ENCODE measurements around the gene CCL18.
"Not testable (repeated sequence)": the region's sequence is repeated elsewhere in the genome, so short reads cannot be mapped to it uniquely, and the experiment has no call there.

Gene CCL18

DNA sequence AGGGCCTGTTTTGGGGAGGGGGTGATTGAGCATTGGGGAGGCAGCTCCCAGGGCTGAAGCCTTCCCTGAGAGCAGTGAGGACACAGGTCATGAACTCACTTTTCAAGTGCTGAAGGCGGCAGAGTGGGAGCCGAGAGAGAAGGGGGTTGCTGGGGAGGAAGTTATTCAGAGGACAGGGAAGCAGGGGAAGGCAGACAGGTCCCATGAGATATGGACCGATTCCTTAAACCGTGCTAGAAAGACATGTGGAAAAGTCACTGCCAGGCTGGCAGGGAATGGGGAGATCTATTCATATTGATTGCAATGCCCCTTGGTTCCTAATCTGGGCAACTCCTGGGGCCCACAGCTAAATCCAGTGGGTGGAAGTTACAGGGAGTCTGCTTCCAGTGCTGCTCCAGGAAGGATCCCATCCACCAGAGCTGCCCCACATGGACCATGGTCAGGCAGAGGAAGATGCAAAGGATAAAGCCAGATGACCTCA, 40.7 kb downstream of the CCL18 start:
- DNase-seq, result no peak

- DNase-seq, result no peak
These were observed 41.9 kb downstream of the CCL18 start for GRCh38 chr17:36105781-36106492.

- DNase-seq, result no peak
These were observed 42.4 kb downstream of the CCL18 start for GRCh38 chr17:36106493-36106835.

- no peak for DNase-seq
These were observed 43.6 kb downstream of the CCL18 start for GRCh38 chr17:36107660-36108059.

- not testable (repeated sequence) for DNase-seq
These were observed 44.2 kb downstream of the CCL18 start for GRCh38 chr17:36108265-36108664.

- no peak for DNase-seq
These were observed 47.0 kb downstream of the CCL18 start for GRCh38 chr17:36111068-36111490.

- no peak for DNase-seq
These were observed 48.5 kb downstream of the CCL18 start for GRCh38 chr17:36112572-36112971.

DNA sequence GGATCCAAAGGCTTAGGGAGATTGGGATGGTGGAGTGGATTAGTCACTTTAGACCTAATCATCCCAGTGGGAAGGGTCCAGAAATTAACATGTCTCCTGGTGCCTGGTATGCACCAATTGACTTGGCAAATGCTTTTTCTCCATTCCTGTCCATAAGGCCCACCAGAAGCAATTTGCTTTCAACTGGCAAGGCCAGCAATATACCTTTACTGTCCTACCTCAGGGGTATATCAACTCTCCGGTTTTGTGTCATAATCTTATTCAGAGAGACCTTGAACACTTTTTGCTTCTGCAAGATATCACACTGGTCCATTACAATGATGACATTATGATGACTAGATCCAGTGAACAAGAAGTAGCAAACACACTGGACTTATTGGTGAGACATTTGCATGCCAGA, 49.1 kb downstream of the CCL18 start:
- DNase-seq, result not testable (repeated sequence)

DNA sequence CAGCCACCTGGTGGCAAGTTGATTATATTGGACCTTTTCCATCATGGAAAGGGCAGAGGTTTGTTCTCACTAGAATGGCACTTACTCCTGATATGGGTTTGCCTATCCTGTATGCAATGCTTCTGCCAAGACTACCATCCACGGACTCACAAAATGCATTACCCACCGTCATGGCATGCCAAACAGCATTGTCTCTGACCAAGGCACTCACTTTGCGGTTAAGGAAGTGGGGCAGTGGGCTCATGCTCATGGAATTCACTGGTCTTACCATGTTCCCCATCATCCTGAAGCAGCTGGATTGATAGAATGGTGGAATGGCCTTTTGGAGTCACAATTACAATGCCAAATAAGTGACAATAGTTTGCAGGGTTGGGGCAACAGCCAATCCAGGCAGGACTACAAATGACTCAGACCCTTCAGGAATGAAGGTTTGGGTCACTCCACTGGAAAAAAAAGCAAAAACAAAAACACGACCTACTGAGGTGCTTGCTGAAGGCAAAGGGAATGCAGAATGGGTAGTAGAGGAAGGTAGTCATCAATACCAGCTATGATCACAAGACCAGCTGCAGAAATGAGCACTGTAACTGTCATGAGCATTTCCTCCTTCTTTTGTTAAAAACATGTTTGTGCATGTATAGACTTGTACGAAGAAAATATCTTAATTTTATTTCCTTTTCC, 51.0 kb downstream of the CCL18 start:
- DNase-seq, result not testable (repeated sequence)

DNA sequence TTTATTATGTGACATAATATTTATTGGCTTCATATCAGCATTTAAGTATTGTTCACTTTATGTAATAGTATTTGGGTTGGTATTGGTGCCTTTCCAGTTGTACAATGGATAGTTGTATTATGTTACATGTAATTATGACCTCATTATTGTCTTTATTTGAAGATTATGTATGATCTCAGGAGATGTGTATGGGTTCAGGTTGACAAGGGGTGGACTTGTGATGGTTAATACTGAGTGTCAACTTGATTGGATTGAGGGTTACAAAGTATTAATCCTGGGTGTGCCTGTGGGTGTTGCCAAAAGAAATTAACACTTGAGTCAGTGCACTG, 51.5 kb downstream of the CCL18 start:
- DNase-seq, result not testable (repeated sequence)

- DNase-seq, result no peak
These were observed 53.7 kb downstream of the CCL18 start for GRCh38 chr17:36117505-36118382.

DNA sequence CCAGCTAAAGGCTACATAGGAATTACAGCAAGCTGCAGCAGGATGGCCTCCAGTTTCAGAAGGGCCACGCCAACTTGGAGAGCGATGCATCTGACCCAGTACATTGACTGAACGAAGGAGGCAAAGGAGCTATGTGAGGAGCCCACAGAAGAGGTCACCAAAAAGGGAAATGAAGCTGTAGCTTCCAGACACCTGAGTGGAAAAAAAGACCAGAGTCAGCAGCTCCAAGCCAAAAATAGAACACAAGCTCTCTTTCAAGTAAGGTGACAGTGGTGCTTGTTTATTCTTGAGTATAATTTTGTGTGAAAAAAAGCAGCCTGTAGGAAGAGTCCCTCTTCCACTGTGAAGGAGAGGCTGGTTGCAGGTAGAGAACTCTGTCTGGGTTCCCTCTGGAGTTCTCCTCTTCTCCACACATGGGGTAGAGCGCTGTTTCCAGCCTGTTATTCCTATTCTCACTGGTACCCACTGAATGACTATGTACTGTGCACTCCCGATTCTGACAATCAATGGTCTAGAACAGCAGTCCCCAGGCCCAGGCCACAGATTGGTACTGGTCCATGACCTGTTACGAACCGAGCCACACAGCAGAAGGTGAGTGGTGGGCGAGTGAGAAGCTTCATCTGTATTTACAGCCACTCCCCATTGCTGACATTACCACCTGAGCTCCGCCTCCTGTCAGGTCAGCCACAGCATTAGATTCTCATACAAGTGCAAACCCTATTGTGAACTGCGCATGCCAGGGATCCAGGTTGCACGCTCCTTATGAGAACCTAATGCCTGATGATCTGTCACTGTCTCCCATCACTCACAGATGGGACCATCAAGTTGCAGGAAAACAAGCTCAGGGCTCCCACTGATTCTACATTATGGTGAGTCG, 54.6 kb downstream of the CCL18 start:
- no peak for DNase-seq

- DNase-seq, result no peak
These were observed 56.1 kb downstream of the CCL18 start for GRCh38 chr17:36120221-36120620.

DNA sequence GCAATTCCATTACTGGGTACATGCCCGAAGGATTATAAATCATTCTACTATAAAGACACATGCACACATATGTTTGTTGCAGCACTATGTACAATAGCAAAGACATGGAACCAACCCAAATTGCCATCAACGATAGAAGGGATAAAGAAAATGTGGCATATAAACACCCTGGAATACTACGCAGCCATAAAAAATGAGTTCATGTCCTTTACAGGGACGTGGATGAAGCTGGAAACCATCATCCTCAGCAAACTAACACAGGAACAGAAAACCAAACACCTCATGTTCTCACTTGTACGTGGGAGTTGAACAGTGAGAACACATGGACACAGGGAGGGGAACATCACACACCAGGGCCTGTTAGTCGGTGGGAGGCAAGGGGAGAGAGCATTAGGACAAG, 57.0 kb downstream of the CCL18 start:
- DNase-seq, result not testable (repeated sequence)

Measured in NCI-H1436 (cell line).